OCI-LY7 (cell line): ENCODE data around the gene SLCO2B1.

Source experiments
- CTCF ChIP-seq: fragments of 200-600 bp; sonication (generic); conservative IDR thresholded peaks from 2 replicates; pipeline ENCODE4 v1.5.1; 2014; ENCODE audit warnings: mild to moderate bottlenecking, antibody characterized with exemption, low read length, moderate library complexity, mixed read lengths
- EZH2phosphoT487 ChIP-seq: fragments of 200-600 bp; sonication (generic); IDR thresholded peaks from 2 replicates; pipeline ENCODE4 v1.6.1; 2018; ENCODE audit warnings: low read depth, borderline replicate concordance, mild to moderate bottlenecking, mixed run types, antibody characterized with exemption, low read length, moderate library complexity, mixed read lengths

GRCh38 chr11:75146711-75147110 is 4.2 kb upstream of the SLCO2B1 start:
- TF ChIP-seq CTCF (no peak), EZH2phosphoT487 (no peak)
